HG03558 (cell line): ENCODE data around the gene PACSIN2.

Source experiments
- ATAC-seq: cut with Tn5 transposase; IDR thresholded peaks from one replicate; pipeline ENCODE4 v1.9.1; 2021; ENCODE audit warnings: moderate number of reproducible peaks; ENCODE audit not compliant: unreplicated experiment; ENCODE audit errors: extremely low read depth

The PACSIN2 gene

DNA sequence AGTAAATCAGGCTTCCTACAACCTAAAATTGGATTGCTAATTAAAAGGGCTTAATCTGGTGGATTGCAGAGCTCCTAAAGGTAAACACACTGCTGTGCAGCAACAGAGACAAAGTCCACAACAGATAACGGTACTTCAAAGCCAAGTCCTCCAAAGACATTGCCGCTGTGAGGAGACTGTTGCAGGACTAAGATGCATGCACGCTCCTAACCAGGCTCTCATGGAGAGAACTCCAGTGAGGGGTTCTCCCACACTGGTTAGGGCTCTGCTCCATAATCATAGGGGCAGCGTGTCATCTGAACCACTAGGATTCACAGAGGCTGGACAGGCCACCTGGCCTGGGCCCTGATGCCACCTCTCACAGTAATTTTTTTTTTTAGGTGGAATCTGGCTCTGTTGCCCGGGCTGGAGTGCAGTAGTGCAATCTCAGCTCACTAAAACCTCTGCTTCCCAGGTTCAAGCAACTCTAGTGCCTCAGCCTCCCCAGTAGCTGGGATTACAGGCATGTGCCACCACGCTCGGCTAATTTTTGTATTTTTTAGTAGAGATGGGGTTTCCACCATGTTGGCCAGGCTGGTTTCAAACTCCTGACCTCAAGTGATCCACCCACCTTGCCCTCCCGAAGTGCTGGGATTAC, 101.0 kb downstream of the PACSIN2 start:
- ATAC-seq, result no peak

DNA sequence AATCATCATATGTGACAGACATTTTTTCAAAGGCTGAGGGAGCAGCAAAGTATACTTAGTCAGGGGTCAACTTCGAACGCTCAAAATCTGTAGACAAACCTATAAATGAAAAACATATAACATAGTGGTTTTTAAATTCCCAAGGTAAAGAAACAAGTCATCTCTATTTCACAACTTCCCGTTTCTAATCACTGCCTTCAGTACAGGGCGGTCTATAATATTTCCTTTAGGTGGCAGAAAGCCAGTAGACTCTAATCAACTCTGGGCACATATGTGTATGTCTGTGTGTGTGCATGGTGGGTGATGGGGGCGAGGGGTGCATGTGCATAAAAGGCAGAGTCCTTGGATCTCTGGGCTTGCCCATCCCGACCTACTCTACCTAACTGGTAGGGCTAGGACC, 102.9 kb downstream of the PACSIN2 start:
- ATAC-seq, result no peak

DNA sequence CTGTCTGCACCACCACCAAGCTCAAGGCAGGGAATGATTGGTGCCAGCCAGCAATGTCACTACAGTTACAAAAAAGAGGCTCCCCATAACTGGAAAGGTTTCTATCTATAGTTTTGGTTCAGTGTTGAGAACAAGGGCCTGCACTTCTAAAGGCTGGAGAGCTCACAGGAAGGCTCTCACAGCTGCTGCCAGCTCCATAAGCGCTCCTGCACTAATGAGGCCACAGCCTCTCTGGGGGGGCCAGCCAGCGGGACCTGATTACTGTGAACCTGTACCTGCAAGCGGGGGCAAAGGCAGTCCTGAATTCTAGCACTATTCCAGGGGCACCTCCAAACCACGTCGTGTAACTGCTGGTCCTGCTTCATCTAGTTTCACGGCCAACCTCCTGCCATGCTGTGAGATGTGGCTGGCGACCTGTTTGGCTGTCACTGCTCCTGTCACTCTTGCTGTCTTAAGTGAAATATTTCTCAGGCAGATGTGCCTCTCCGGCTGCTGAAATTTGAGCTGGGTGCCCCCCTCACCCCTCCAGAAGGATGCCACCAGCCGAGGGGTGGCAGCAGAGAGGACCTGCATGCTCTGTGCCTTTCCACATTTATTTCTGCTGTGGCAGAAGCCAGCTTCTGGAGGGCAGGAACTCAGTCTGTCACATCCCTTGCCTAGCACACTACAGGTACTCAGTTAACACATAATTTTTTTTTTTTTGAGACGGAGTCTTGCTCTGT, 104.6 kb downstream of the PACSIN2 start:
- no peak for ATAC-seq

DNA sequence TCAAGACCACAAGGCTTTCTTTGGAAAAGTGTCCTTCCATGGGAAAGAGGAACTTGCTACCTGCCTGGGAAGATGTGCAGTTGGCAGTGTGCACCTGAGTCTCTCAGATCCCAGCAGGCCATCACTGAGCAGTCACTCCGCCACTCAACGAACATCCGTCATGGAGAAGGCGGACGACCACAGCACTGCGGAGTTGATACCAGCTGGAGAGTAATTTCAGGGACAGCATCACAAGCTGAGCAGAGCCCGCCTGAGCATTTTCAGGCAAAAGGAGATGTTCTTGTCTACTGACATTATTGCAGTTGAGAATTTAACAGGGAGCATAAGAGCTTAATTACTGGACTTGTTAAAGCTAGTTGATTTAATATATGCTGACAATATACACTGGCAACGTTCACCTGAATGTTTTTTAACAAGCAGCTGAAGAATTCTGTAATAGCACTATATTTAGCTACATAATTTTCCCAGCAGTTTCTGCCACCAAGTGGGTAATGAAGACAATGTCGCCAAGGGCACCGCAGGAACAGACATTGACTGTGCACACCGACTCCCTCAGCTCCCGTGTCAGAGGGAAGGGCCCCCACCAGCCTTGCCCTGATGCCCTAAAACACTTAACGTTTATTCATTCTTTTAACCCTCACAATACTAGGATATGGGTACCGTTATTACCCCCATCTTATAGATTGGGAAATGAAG, 105.4 kb downstream of the PACSIN2 start:
- no peak for ATAC-seq

DNA sequence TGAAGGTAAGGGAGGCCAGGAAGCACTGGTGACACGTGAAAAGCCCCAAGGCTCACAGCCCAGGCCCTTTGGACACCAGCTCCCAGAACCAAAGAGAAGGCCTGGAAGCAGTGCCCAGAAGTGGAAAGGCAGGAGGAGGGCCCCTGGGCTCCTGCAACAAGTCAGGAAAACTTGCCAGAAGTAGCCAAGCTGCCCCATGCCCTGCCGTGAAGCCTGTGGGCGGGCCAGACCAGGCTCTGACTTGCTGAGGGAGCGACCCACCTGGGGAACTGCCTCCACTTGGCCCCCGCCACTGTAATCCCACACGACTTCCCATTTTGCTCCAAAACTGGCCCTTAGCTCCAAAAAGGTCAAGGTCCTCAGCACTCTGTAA, 106.6 kb downstream of the PACSIN2 start:
- no peak for ATAC-seq

DNA sequence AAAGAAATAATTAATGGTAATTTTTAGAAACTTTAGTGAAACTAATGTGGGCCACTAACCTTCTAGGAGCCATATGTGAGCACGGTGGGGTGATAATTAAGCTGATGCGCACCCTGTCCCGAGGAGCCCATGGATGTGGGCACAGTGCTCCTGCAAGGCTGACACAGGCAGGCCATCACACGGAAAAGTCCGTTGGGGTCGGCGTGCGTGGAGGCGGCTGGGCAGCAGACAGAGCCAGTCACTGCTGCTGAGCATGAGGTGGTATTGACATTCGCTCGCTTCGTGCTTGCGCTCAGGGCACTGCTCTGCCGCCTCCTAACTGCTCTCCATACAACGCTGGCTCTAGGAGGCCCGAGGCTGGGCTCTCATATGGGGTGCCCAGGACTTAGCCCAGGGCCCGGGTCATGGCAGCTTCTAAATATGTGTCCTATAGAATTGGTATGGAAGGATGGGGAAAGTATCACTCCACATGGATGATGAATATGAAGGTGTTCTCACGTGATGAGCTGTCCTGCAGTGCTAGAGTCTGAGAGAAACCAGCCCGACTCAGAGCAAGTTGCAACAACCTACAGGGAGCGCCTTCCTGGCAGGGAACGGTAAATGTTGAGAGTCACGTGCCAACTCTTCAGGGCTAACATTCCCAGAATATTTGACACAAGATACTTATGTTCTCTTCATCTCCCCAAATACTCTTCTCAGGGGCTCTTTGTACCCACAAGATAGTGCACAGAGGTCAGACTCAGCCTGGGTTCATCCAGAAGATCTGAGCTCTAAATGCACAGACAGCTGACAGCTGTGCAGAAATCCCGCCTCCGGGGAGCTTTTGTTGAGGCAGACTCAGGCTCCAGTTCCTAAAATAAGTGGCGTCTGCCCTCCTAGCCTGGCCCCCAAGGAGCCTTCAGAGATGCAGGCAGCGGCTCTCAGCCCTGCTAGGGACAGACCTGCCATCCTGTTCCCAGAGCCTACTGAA, 107.3 kb downstream of the PACSIN2 start:
- no peak for ATAC-seq

DNA sequence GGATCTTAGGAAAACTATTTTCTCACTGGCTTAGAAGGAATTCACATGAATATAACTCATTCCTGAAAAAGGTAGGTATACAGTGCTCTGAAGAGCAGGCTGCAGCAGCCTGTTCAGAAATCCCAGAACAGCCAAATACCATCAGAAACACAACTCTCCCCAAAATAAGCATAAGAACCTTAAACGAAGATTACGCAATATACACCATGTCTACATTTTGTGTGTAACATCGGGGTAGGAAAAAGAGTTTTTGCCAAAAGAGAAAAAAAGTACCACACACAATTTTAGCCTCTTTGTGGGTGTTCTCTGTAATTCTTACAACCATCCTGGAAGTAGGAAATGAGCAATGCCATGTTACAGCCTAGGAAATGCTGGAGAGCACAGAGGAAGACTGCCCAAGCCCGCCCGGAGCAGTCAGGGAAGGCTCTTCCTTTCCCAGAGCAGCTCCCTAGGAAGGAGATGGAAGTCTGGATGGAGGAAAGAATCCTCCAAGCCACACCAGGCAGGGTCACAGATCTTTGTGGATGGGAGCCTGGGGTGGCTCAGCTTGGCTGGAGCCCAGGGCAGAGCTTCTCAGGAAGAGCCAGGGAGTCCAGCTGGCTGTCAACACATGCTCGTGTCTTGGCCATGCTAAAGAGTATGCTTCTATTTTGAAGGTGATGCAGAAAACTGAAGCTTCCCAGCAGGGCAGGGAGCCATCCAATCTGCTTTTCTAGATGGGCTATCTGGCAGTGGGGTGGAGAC, 108.2 kb downstream of the PACSIN2 start:
- ATAC-seq, result no peak

DNA sequence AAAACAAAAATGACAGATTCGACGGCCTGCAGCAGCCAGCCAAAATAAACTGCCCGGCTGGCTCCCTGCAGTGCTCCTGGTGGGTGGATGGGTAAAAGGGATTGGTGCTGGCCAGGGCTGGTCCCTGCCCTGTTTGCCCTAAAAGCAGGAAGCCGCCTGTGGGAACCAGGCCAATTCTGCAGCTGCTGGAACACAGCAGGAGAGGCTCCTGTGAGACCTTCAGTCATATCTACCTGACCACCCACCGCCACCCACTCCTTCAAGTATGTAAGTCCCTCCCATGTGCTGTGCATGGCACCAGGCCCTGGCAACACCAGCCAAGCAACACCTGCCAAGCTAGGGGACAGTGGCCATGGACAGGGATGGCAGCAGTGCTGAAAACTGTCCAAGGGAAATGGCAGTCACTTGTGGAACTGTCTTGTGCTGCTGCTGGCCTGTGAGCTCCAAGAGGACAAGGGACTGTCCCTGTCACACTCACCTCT, 109.2 kb downstream of the PACSIN2 start:
- no peak for ATAC-seq

DNA sequence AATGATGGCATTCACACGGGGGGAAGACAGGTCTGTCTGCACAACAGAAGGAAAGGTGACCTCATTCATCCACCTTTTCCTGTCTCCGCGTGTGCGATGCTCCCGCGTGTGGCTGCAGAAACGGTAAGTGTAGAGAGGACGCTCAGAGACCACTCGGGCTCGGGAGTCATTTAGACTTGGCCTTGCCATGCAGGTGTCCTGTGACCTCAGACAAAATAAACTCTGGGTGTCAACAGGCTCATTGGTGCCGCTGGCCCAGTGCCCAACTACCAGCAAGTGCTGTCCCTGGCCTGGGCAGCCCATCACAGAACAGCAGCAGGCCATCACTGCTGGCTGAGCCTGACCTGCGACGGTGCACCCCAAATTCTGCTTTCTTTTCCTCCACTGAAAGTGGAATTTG, 109.7 kb downstream of the PACSIN2 start:
- no peak for ATAC-seq

DNA sequence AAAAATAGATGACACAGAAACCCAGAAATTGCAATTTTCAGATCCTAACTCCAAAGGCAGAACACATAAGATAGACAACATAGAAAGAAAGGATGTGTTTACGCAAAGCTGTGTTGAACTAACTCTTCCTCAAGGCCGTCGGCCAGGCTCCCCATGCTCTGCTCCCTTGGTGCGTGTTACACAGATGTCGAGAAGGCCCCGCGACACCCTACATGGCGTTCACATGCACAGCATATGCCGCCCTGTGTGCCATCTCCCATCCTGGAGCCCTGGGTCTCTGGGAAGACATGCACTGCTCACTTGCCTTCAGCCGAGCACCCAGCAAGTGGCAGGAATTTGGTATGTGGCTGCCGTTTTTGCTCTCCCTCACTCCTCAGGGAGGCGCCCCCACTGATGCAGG, 110.9 kb downstream of the PACSIN2 start:
- no peak for ATAC-seq

DNA sequence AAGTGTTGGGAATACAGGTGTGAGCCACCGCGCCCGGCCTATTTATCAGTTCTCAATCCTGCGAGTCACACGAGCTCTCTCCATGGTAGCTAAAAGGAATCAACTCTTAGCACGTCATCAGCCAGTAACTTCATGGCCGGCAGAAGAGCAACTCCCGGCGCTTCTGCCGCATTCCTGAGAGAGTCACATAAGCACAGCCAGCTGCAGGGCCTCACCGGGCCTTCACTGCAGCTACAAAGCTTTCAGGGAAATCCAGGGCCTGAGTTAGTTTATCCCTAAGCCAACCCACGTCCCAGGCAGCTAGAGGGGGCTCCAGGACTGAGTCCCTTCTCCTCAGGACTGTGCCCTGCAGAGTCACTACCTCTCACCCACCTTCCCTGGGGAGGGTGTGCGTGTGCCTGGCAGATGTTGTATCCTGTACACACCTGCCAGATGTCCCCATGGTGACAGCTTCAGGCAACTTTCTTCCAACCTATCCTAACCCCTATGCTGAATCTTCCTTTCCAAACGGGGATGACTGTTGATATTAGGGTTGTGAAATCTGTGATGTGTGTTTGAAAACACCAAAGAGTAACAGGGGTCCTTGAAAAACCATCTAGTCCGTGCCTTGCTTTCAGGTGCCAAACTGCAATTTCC, 112.0 kb downstream of the PACSIN2 start:
- ATAC-seq, result no peak

DNA sequence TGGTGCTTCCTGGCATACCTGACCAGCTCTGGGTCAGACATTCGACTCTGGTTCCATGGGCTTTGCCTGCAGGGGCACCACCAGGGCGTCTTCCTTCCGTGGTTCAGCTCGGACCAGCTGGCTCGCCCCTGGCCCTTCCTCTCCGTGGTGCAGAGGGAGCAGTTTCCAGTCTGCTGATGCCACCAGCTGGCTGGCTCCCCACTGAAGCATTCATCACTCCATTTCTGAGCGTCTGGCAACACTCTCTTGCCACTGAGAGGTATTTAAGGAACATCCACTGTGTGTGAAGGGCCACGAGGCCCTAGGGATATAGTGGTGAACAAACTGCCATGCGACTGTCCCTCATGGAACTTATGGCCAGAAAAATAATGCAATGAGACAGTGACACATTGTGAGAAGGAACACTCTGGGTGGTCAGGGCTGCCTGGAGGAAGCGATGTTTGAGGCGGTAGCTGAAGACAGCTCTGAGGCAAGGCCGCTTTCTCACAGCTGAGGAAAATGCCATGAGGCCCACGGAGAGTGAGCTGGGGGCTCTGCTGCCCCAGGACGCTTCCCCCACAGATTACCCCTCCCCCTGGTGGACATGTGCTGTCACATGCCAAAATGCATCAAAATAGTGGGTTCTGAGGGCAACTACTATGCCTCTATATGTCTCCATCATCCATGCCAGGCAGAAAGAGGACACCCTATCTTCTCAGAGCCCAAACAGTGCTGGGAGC, 113.0 kb downstream of the PACSIN2 start:
- no peak for ATAC-seq

DNA sequence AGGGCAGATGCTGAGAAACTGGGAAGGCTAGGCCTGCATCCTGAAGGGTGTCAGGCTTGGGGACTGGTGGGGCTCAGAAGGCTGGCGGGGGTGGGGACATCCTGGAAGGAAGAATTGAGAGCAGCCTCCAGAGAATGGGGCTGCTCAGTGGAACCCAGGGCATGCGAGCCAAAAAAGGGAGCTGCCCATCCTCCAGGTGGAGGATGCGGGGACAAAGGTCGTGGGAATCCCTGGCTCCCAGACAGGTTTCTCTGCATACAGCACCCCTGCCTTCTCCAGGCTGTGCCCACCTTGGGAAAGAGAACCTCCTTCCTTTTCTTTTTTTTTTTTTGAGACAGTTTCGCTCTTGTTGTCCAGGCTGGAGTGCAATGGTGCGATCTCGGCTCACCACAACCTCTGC, 117.0 kb downstream of the PACSIN2 start:
- no peak for ATAC-seq

DNA sequence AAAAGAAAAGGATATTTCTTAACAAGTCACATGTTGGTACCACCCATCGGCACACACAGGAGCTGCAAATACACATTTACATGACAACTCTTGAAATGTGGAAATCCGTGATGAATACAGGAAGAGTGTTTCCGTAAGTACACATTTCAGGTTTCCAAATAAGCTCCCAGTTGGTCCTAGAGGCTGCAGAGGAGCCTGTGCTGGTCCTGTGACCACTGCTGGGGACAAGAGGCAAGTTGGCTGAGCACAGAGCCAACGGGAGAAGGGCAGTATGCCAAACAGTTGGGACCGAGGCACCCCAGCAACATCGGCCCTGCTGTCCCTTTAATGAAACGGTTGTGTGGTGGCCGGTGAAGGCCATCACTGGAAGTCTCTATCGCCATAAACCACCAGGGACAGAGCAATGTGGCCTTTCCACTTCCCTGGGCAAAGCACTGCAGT, 119.4 kb downstream of the PACSIN2 start:
- no peak for ATAC-seq

DNA sequence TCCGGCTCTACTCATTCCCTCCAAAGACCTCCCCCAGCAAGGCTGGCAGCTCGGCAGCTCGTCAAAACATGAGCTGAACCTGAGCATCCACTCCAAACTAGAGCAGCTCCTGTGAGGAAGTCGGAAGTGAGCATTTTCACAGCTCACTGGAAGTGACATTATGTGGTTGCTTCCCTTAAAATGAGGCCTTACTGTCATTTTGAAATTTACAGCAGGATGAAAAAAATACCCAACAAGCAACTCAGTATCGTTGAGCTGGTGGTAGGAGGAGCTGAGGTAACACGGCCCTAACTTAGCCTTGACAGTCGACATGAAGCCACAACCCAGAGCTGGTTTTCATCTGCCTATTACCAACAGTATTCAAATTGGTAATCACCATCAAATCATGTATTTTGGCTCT, 119.9 kb downstream of the PACSIN2 start:
- ATAC-seq, result no peak

DNA sequence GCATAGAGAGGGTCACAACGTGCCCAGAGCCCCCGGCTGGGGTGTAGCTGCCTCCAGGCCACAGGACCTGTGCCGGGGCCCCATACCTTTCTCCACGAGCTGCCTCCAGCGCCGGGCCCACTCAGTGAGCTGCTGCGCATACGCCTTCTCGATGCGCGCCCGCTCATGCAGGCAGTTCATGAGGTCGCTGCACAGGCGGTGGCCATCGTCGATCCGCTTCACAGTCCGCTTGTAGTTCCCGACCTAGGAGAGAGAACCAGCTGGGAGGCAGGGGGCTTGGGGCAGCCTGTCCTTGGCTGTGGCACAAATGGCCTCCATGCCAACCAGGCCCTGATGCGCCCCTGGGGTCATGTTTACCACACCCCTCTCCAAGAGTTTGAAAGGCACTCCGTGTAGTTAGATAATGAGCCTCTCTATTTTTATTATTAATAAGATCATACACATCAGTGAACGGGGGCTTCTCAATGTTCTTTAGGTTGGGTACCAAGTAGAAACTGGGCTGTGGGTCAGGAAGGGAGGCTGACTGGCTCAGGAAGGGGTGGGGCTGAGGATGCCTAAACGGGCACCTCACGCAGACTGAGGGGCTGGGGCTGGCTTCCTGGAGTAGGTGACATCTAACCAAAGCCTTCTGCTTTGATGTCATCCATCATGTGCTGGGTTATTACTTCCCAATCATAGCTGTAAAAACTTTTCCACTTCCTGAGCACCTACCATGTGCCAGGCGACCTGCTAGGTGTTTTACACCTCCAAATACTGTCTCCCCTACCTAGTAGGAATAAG, 121.4 kb downstream of the PACSIN2 start:
- ATAC-seq, result no peak

DNA sequence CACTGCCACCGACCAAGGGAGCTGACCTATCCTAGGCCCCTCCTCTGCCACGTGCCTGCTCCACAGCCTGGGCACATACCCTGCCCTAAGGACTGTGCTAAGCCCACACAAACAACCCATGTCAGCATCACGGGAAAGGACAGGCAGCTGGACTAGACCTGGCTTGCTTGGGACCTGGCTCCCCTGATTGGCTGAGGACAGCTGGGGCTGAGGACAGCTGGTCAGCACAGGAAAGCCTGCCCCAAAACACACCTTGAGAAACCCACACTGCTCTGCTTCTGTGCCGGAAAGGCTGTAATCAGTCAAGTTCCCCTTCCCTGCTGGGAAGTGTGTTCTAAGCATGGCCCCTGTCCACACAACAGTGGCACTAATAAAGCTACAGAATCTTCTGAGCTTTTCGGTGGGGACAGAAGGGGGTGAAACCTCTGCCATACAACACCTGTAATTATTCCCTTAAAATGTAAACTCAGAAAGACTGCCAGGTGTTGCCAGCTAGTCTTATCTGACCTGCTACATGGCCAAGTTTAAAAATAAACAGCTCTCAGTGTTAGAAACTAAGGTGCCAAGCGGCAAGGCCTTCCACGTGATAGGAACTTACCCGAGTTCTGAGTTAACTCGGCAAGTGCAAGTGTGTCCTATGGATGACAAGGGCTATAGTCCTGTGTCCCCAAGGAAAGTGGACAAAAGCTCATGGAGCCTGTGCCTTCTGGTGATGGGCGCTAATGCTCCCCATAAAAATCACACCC, 122.2 kb downstream of the PACSIN2 start:
- no peak for ATAC-seq
